HG03139 (cell line): Measurements from ENCODE around the gene KLHL29.
A peak's percentile ranks its signal among the peaks of the same experiment; 100 is the strongest.
"Not testable (repeated sequence)": the region's sequence is repeated elsewhere in the genome, so short reads cannot be mapped to it uniquely, and the experiment has no call there.

ENCODE experiments used
- ATAC-seq: cut with Tn5 transposase; IDR thresholded peaks from one replicate; pipeline ENCODE4 v1.9.1; 2021; ENCODE audit not compliant: unreplicated experiment

KLHL29 gene

DNA sequence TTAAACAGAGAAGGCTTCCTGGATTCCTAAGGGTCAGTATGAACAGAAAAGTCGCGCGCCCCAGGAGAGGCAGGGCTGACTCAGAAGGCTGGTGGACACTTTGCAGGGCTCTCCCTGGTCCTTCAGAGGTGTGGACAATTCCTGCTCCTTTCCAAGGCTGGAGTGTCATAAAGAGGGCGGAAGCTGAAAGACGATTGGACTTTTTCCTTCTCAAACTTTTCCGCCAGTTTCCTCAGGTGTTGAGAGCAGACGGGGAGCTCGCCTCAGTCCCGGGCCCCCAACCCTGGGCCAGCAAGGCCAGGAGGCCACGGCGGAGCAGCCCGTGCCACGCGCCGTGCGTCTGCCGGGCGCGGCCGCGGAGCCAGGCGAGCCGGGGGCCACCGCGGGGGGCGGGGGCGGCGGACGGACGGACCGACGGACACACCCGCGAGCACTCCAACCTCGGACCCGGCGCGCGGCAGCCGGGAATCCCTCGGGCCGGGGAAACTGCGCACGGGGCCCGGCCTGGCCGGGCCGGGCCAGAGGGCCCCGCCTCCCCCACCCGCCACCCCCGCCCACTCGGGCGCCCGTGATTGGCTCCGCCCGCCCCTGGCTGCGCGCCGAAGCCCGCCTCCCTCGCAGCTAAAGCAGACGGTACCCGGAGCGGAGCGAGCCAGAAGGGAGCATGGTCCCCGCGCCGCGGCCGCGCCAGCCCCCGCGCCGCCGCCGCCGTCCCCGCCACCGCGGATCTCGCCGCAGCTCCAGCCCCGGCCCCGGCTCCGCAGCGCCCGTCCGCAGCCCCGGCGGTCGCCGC, at the start of gene KLHL29:
Gene KLHL29 (plus strand): TSS at position 629 of the 793 bp plus-strand sequence. CDS start 177,018 bp downstream, outside the sequence.
- ATAC-seq = peak; percentile 48

DNA sequence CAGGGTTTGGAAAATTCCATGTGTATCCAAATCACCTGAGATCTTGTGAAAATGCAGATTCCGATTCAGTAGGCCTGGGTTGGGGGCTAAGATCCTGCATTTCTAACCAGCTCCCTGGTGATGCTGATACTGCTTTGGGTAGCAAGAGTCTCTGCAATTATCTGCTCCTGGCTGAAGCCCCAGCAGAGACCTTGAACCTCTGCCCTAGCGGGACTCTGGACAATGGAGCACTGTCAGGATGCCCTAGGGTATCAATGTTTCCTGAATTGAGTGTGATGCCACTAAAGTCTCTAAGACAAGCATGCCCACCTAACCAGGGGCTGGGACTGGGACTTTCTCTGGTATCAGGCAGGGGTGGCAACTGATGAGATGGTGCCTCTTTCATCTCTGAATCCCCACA, 49.4 kb upstream of the KLHL29 start:
- no peak for ATAC-seq

DNA sequence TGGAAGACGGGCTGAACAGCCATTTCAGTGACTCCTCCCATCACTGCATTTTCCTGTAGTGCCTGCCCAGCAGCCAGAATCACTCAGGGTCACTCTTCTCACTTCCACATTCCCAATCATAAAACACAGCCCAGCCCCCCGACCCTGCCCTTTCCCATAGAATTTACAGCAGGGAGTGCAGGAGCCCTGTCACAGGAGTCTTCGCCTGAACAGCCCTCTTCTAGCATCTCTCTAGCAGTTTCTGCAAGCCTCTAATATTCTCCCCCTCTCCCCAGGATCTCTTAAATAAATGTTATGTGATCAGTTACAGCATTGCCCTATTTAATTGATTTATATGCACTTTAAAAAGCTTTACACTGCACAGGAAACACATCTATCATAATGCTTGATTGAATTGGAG, 42.9 kb upstream of the KLHL29 start:
- ATAC-seq = no peak

DNA sequence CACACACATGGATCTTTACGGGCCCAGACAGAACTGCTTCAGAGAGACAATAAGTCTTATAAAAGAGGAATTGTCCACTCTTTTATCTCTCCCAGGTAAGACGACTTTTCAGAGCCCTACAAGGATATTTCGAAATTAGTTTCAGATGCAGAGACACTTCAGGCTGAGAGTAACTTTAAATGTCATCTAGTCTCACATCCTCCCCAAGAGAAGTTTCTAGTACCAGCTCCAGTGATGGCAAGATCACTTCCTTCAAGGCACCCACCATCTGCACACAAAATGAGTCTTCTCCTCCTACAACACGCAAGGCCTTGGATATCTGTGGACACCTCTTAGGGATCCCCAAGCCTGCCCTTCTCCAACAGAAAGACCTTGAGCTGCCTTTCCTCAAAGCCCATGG, 39.0 kb upstream of the KLHL29 start:
- no peak for ATAC-seq

GRCh38 chr2:23346781-23347180, 38.2 kb upstream of the KLHL29 start:
- ATAC-seq = no peak

GRCh38 chr2:23347471-23348092, 37.4 kb upstream of the KLHL29 start:
- no peak for ATAC-seq

- not testable (repeated sequence) for ATAC-seq
Measured at GRCh38 chr2:23348093-23348481, 36.9 kb upstream of the KLHL29 start.

GRCh38 chr2:23349508-23349907, 35.5 kb upstream of the KLHL29 start:
- ATAC-seq = no peak

GRCh38 chr2:23350041-23350791, 34.8 kb upstream of the KLHL29 start:
- ATAC-seq = no peak

GRCh38 chr2:23350792-23351355, 34.1 kb upstream of the KLHL29 start:
- no peak for ATAC-seq

DNA sequence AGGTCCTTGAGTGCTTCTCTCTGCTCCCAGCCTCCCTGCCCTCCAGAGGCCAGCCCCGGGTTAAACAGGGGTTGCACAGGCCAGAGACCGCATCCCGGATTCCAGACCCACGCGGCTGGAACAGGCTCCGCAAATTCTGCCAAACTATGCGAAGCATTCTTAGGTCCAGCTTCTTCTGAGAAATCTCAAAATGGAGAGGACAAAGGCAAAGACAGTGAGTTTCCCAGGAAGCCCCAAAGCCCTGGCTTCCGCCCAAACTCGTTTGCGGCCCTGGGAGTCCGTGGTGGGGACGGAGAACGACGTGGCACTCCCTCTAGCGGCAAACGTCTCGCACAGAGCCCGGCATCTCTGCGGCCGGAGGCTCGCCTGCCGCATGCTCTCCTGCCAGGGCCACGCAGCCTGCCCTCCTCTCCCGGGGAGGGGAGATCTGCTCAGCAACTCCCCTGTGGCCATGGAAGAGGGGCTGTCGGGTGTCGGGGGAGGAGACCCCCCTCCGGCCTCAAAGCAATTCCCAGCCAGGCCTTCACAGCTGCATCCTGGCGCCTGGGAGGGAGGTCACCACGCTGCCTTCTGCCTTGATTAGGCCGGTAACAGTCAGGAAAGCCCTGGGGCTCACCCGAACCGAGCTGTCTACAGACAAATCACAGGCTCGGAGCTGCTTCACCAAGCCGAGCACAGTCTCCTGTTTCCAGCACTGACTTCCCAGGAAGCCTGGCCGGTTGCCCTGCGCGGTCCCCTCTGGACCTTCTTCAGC, 33.4 kb upstream of the KLHL29 start:
- ATAC-seq = peak; percentile 94

DNA sequence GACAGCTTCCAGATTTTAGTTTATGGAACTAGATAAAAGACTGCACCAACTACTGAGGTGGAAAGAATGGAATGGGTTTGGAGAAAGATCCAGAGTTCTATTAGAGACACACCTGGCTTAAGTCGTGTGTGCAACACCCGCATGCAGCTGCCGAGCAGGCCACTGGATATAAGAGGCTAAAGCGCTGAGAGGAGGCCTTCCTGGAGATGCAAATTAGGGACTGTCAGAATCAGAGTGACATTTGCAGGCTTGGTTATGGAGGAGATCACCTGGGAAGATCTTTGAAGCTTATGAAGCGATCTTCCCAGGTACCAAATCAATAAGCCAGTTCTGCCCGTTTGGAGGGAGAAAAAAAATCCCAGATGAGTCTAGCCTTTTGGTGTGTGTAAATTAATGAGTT, 30.4 kb upstream of the KLHL29 start:
- ATAC-seq = peak; percentile 56

- no peak for ATAC-seq
Measured at GRCh38 chr2:23355001-23355400, 30.0 kb upstream of the KLHL29 start.

- no peak for ATAC-seq
Measured at GRCh38 chr2:23356711-23357110, 28.3 kb upstream of the KLHL29 start.

DNA sequence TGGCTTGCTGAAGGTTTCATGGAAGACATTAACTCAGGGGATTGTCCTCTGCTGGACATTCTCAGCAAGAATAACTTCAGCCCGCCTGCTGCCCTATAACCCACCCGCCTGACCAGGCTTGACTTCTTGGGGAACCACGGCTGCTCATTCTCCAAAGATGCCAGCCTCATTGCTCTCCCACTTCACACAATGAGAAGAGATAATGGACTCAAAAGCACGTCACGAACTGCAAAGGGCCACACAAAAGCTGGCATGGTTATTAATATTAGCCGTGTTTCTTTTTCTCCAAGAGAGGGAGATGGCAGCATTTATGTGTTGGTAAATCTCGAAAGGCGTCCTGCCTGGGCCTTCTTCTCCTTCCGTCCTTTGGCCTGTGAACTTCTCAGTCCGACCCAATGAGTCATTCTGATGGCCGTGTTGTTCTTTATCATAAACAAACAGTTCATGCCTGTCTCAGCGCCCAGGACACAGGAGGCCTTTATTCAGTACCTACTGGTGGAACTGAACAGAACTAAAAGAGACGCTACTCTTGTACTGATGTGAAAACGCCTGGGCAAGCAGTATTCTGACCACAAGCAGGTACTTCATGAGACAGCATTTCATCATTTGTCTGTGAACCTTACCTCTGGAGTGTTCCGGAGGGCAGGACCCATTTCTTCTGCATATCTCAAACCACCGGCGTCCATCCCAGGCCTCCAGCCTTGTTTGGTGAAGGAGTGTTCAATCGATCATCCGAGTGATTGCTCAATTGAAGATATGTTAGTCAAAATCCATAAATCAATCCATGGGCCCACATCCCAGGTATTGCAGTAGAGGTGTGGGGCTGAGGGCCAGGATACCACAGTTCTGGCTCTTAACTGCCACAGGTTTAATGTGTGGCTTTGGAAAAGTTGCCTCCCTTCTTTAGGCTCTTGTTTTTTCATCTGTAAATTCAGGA, 25.1 kb upstream of the KLHL29 start:
- no peak for ATAC-seq

- ATAC-seq = no peak
Measured at GRCh38 chr2:23360571-23361125, 24.3 kb upstream of the KLHL29 start.

DNA sequence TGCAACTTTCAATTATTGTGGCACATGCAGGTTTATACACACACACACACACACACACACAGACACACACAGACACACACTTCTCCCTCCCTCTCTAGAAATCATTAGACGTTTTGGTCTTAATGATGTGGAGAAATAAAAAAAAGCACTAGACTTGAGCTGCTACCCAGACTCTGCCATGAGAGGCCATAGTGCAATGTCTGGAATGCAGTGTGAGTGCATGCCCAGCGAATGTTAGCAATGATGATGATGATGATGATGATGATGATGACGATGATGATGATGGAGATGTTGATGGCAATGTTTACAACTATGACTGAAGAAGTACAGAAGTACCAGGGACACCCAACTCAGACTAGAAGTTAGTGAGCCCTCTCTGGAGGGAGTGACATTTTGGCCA, 23.8 kb upstream of the KLHL29 start:
- ATAC-seq = no peak

DNA sequence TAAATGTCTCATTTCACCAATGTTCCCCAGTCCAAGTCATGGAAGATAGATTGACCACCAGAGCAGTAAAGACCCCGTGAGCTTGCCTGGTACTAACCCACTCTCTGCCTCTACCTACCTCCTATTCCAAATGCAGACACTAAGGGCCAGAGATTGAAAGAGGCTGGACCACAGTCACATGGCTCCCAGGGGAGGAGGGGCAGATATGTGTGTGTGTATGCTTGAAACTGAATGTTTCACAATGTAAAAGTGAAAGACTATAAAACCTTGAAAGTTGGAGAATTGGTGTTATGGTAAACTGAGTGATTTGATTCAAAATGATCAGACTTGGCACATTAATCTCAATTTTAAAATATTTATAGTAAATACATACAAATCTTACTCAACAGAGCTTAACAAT, 21.7 kb upstream of the KLHL29 start:
- ATAC-seq = no peak

DNA sequence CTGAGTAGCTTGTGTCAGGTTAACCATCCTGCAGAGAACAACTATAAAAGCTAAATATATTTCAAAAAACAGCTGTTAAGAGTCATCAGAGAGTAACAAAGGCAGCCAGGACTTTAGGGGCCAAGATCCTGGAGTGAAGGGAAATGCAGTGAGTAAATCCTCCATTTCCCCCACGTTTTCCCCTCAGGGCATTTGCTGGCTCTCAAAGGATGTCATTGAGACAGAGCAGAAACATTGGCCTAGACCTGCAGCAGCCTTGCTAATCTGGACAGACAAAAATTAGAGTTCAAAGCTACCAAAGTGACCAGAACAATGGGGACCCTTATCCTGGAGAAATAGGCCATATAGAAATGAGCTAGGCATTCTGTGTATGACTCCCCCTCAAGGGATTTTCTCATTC, 21.1 kb upstream of the KLHL29 start:
- ATAC-seq = no peak
